AG10803 (cell line): ENCODE results near the gene AKR1C1.
"Not testable (repeated sequence)": the region's sequence is repeated elsewhere in the genome, so short reads cannot be mapped to it uniquely, and the experiment has no call there.

Experiments
- DNase-seq: peaks from one replicate; pipeline ENCODE4 v3.0.0; 2010; ENCODE audit warnings: low read depth
- H3K4me3 ChIP-seq: 2 replicates; pipeline ENCODE4 v1.5.1; 2011; ENCODE audit warnings: mild to moderate bottlenecking, low read length, control low read depth
- TF ChIP-seq, protein P1 (sequence below): conservative IDR thresholded peaks from 2 replicates; pipeline ENCODE4 v1.5.1; 2011; ENCODE audit warnings: mild to moderate bottlenecking, low read length, control low read depth, inconsistent platforms

Gene AKR1C1

DNA sequence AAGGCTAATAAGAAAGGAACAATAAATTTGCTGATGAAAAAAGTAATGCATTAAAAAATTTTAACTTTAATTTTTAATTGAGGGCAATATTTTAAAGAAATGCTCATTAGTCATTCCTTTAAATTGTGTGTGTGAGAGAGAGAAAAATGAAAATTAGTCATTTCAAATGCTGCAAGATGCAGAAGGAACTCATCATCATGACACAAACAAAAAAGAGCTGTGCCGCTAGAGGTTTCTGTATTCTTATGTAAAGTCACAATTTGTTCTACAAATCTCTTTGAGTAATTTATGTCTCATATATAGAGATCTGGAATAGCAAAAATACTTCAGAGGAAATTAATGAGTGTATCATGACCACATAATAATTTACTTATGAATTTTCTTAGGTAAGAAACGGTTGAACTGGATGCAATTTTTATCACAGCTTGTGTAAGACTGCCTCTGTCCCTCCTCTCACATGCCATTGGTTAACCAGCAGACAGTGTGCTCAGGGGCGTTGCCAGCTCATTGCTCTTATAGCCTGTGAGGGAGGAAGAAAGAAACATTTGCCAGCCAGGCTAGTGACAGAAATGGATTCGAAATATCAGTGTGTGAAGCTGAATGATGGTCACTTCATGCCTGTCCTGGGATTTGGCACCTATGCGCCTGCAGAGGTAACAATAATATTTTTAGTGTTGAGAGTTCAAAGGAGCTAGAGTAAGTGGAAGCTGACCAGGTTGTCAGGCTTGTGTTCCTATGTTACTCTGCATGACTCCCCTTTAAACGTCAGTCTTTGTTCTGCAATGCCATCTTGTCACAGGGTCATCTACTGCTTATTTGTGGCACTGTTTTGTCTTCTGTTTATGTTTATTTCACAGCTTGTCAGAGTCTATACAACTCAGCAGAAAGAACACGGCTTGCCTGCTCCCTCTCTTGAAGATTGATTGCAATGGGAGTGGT, at the start of gene AKR1C1:
Gene AKR1C1 (plus strand): TSS at position 540 of the 939 bp plus-strand sequence. CDS start 30 bp downstream, at position 570.
- peak within 1 kb of the TSS; percentile 23 for H3K4me3 ChIP-seq
- peak; percentile 29 for DNase-seq

DNA sequence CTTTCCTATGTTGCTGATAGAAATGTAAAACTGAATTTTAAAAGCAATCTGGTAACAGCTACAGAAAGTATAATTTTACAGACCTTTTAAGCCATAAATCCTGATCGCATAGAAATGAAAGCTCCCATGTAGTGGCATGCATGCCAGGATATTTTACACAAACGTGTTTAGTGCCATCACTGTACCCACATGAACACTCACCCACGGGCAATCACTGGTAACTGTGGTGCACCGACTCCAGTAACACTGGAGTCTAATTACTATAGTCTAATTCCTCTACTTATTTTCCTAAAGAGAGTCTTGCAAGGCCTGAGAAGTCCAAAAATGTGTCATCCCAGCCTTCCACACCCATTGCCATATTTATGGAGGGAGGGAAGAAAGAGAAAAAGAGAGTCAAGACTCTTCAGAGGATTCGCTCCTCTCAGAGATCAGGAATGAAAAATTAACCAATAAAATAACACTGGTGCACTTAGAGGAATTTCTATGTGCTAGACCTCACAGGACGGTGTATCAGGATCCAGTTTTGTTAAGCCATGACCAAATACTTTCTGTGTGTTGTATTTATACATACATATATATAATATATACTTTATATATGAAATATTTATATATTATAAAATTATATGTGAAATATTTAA, 48.9 kb upstream of the AKR1C1 start:
- H3K4me3 ChIP-seq = no peak overlapping the region
- TF ChIP-seq, protein P1, sequence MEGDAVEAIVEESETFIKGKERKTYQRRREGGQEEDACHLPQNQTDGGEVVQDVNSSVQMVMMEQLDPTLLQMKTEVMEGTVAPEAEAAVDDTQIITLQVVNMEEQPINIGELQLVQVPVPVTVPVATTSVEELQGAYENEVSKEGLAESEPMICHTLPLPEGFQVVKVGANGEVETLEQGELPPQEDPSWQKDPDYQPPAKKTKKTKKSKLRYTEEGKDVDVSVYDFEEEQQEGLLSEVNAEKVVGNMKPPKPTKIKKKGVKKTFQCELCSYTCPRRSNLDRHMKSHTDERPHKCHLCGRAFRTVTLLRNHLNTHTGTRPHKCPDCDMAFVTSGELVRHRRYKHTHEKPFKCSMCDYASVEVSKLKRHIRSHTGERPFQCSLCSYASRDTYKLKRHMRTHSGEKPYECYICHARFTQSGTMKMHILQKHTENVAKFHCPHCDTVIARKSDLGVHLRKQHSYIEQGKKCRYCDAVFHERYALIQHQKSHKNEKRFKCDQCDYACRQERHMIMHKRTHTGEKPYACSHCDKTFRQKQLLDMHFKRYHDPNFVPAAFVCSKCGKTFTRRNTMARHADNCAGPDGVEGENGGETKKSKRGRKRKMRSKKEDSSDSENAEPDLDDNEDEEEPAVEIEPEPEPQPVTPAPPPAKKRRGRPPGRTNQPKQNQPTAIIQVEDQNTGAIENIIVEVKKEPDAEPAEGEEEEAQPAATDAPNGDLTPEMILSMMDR = no peak
- no peak for DNase-seq

DNA sequence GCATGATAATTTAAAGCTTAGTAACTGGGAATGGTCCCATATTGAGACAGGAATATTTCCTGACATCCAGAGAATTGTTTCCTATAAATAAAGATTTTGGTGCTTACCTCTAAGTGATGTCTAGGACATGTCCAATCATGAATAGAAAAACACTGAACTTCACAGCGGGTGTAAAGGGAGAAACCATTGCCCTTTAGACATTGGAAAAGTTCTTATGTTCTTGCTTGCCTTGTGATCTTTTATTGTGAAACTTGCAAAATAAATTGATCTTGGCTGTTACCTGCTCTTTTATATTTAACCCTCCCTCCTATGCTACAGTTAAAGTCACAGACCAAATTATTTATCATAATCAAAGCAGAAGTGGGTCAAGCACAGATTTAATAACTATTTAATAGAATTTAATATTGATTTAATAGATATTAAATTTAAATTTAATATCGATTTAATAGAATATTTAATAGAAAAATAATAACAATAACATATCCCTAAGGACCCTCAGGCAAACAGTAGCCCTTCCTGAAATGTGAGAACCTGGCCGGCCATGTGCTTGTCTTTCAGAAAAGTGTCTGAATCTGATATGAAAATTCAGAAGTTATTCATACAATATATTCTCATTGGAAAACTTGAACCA, 47.0 kb upstream of the AKR1C1 start:
- DNase-seq = no peak

DNA sequence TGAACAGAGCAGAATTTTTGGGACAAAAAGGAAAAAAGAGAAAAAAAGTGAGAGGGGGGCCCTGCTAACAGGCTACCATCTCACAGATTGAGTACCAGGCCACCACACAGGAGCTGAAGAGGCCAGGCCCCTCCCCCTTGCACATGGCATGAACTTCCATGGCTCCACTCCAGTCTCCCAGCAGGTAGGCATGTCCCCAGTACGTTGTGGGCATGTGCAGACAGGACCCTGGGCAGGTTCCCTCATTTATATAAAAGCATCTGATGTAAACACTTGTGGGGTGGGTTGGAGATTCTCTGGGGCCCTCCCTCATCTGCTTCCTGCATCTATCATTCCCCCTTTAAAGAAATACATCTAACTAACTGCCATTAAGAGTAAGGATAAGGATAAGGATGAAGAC, 45.0 kb upstream of the AKR1C1 start:
- no peak overlapping the region for H3K4me3 ChIP-seq
- DNase-seq = no peak
- TF ChIP-seq, protein P1 = no peak

More for the DNA sequence above, 47.0 kb upstream of the AKR1C1 start:
- TF ChIP-seq, protein P1 = no peak
- H3K4me3 ChIP-seq = no peak overlapping the region

DNA sequence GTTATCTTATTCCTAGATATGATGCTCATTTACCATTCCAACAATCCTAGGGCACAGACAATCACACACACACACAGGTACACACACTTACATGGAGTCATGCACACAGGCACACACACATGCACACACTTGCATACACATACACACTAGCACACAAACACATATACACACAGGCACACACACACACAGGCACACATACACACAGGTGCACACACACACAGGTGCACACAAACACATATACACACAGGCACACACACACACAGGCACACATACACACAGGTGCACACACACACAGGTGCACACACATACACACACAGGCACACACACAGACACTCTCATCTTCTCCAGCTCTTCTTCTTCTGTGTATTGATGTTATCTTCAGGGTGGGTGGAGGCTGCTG, 38.7 kb upstream of the AKR1C1 start:
- DNase-seq, H3K4me3 ChIP-seq: not testable (repeated sequence)

DNA sequence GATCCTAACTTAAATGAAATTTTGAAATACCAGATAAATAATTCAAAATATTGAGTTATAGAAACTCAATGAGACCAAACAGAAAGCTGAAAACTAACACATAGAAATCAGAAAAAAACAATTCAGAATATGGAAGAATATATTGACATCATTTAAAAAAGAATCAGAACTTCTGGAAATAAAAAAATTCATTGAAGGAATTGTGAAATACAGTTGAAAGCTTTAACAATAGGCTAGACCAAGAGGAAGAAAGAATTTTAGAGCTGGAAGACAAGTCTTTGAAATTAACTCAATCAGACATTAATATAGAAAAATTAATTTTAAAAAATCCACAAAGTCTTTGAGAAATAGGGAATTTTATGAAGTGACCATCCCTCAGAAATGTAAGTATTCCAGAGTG, 36.8 kb upstream of the AKR1C1 start:
- no peak for DNase-seq
- TF ChIP-seq, protein P1 = no peak
- no peak overlapping the region for H3K4me3 ChIP-seq

DNA sequence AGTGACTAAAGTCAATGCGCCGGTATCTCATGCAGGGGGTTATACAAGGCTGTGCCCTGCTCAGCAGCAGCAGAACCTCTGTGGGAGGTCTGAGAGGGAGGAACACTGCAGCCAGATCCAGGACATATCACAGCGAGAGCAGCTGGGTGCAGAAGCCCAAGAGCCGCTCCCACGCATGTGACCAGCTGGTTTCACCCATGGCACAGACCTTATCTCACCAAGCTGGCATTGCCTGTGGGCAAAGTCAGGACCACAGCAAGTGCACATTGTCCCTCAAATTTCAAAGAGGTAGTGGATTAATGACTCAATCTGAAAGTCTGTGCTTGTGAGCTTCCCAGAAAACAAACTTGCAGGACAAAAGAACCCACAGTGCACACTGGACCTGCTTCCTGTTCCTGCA, 31.6 kb upstream of the AKR1C1 start:
- TF ChIP-seq, protein P1 = no peak
- no peak for DNase-seq

More for the DNA sequence above, 31.6 kb upstream of the AKR1C1 start:
- H3K4me3 ChIP-seq = no peak overlapping the region
